SHP77 (cell line): ENCODE measurements around the gene HNRNPA2B1.
"Not testable (repeated sequence)": the region's sequence is repeated elsewhere in the genome, so short reads cannot be mapped to it uniquely, and the experiment has no call there.

Experiments used
- DNase-seq, 2 experiments: peaks; one replicate each; lab custom pipeline; 2025; lab: John Stamatoyannopoulos, UW

The HNRNPA2B1 gene

DNA sequence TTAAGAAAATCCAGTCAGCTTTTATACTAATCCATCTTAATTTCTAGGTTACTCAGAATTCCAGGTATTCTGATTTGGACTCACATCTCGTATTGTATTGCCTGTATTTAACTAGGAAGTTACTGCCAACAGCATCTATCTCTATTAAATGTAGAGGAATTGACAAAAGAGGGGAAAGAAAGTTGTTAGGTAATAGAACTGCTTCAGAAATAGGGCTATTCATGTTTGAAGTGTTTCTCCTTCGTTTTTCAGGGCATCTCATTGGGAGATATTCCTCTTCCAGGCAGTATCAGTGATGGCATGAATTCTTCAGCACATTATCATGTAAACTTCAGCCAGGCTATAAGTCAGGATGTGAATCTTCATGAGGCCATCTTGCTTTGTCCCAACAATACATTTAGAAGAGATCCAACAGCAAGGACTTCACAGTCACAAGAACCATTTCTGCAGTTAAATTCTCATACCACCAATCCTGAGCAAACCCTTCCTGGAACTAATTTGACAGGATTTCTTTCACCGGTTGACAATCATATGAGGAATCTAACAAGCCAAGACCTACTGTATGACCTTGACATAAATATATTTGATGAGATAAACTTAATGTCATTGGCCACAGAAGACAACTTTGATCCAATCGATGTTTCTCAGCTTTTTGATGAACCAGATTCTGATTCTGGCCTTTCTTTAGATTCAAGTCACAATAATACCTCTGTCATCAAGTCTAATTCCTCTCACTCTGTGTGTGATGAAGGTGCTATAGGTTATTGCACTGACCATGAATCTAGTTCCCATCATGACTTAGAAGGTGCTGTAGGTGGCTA lies 16.1 kb downstream of the HNRNPA2B1 start:
- not testable (repeated sequence) for DNase-seq

DNA sequence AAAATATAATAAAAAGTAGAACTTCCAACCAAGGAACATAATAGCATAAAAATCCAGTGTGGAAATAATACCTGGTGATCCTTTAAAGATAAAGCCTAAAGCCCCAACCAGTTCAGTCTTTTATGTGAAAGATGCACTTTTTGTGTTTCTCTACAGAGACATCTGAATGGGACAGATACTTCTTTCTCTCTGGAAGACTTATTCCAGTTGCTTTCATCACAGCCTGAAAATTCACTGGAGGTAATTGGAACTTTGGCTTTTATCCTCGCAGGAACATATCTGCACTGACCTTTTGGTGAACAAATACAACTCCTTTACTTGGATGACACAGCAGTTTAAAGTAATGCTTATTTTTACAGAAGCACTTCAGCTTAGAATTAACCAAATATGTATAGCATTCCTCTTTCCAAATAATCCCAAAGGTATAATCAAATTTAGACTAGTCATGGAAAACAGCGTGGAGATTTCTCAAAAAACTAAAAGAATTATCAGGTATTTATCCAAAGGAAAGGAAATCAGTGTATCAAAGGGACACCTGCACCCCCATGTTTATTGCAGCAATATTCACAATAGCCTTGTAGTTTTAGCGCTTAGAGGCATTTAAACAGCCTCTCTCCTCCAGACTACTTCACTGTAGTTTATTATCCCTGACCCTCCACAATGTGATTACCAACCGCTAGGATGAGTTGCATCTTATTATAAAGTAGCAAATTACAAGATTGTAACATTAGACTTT lies 16.8 kb downstream of the HNRNPA2B1 start:
- no peak for DNase-seq

DNA sequence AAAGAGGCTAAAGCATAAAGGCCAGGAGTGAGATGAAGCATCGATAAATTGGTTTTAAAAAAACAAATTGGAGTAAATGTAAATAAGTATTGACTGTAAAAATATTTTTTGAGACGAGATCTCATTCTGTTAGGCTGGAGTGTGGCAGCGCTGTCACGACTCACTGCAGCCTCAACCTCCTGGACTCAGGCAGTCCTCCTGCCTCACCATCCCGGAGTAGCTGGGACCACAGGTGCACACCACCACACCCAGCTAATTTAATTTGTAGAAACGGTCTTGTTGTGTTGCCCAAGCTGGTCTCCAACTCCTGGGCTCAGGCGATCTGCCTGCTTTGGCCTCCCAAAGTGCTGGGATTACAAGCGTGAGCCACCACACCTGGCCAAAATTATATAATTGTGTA lies 17.8 kb downstream of the HNRNPA2B1 start:
- DNase-seq, result no peak

GRCh38 chr7:26182283-26182682 lies 18.3 kb downstream of the HNRNPA2B1 start:
- DNase-seq, result no peak

- DNase-seq, result no peak
Measured at GRCh38 chr7:26181474-26182227, 18.9 kb downstream of the HNRNPA2B1 start.

- no peak for DNase-seq
Measured at GRCh38 chr7:26180792-26181198, 19.8 kb downstream of the HNRNPA2B1 start.

GRCh38 chr7:26179826-26180497 lies 20.6 kb downstream of the HNRNPA2B1 start:
- no peak for DNase-seq

GRCh38 chr7:26179422-26179821 lies 21.1 kb downstream of the HNRNPA2B1 start:
- no peak for DNase-seq

GRCh38 chr7:26178272-26178960 lies 22.1 kb downstream of the HNRNPA2B1 start:
- no peak for DNase-seq

- not testable (repeated sequence) for DNase-seq
Measured at GRCh38 chr7:26177269-26177668, 23.3 kb downstream of the HNRNPA2B1 start.

DNA sequence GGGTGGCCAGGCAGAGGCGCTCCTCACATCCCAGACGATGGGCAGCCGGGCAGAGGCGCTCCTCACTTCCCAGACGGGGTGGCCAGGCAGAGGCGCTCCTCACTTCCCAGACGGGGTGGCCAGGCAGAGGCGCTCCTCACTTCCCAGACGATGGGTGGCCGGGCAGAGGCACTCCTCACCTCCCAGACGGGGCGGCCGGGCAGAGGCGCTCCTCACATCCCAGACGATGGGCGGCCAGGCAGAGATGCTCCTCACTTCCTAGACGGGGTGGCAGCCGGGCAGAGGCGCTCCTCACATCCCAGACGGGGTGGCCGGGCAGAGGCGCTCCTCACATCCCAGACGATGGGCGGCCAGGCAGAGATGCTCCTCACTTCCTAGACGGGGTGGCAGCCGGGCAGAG lies 23.9 kb downstream of the HNRNPA2B1 start:
- not testable (repeated sequence) for DNase-seq

- DNase-seq, result not testable (repeated sequence)
Measured at GRCh38 chr7:26175903-26176302, 24.6 kb downstream of the HNRNPA2B1 start.

GRCh38 chr7:26172048-26172447 lies 28.5 kb downstream of the HNRNPA2B1 start:
- DNase-seq, result no peak

DNA sequence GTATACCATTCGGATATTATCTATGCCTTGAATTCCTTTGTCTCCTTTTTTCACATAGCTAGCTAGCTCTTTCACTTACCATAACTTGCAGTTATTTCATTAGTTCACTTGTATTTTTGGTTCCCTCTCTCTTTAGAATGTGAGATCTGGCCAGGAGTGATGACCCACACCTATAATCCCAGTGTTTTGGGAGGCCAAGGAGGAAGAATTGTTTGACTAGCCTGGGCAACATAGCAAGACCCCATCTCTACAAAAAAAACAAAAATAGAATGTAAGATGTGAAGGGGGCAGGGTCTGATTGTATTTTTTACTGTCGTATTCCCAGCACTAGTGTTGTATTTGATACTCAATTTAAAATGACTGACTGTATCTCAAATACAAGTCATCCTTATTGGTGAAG lies 28.9 kb downstream of the HNRNPA2B1 start:
- DNase-seq, result no peak

DNA sequence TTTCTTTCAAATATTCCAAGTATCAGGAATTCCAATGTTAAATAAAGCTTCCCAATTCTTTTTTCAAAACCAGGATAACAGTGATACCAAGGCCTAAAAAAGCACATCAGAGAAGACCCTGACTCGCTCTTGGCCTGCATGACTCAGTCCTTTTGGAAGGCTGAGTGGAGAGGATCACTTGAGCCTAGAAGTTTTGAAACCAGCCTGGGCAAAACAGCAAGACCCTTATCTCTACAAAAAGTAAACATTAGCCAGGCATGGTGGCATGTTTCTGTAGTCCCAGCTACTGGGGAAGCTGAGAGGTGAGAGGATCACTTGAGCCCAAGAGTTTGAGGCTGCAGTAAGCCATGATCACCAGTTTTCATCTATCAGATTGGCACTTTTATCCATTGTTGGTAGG lies 29.9 kb downstream of the HNRNPA2B1 start:
- no peak for DNase-seq

DNA sequence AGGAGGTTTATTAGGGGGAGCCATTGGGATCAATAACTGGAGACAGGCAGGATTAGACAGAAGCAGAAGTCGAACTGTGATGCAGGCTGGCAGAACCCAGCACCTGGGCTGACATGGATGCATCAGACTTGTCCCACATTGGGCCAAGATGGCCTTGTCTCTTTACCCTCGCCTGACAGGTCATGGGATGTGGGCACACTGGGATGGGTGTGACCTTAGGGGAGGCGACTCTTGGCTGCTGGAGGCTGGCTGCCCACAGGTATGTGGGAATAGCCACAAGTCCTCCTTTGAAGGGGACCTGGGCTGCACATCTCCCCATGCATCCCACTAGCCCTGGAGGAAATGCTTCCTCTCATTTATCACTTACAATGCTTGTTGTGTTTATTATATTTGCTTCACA lies 31.3 kb downstream of the HNRNPA2B1 start:
- DNase-seq, result no peak

- no peak for DNase-seq
Measured at GRCh38 chr7:26168458-26169023, 32.0 kb downstream of the HNRNPA2B1 start.

DNA sequence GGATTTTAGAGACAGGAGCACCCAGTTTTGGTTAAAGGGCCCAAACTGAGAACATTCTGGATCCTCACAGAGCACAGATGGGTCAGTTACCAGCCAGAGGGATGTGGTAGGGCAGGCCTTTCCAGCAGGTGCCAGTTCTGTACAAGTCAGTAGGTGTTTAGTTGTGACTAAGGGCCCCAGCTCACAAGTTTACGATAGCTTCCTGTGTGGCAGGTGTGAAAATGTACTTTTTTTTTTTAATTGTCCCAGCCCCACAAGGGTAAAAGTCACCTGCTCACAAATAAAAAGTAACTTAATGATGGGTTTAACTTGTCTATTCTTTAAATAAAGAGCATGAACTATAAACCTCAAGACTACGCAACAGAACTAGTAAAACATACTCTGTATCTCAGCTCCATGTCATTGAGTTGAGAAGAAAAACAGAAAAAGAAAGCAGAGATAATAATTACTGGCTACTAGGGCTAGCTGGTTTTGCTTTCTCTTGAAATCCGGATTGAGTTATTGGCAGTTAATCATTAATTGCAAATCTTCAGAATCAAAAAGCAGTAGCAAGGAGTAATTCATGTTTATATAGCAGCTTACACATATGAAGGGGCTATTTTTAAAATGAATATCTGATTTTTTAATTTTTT lies 33.1 kb downstream of the HNRNPA2B1 start:
- DNase-seq, result no peak

DNA sequence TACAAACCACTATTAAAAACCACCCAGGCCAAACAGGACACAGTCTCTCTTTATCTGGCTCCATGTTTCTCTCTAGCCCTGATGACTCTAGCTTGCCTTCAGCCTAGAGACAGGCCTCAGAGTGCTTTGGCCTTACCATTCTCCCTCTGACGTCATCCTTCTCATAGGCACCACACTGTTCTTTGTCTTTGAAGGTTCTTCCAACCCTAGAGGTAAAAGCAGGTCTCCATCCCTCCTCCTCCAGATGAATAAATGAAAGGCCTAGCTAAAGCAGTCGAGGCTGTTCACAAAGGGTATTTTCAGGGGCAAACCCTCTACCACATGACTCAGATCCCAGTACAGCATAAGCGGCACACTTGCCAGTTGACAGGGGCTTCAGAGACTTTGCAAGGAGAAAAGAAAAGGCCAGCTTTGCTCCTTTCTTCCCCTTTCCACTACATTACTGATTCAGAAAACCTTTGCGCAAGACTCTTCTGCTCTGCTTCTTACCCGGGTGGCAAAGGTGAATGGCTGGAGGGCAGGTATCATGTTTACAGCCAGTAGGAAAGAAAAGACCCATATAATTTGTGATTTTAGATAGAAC lies 33.8 kb downstream of the HNRNPA2B1 start:
- DNase-seq, result no peak
